HG03196 (cell line): Measurements from ENCODE around the gene HCN3.
"Not testable (repeated sequence)": the region's sequence is repeated elsewhere in the genome, so short reads cannot be mapped to it uniquely, and the experiment has no call there.

Experiments
- ATAC-seq: cut with Tn5 transposase; IDR thresholded peaks from one replicate; pipeline ENCODE4 v1.9.1; 2021; ENCODE audit not compliant: unreplicated experiment

Gene HCN3

DNA sequence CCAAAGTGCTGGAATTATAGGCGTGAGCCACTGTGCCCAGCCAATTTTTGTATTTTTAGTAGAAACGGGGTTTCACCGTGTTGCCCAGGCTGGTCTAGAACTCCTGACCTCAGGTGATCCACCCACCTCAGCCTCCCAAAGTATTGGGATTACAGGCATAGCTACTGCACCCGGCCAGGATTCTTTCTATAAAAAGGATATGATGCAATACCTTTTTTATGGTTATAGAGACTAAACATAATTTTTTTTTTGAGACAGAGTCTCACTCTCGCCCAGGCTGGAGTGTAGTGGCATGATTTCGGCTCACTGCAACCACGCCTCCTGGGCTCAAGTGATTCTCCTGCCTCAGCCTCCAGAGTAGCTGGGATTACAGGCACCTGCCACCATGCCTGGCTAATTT lies 51.6 kb downstream of the HCN3 start:
- ATAC-seq, result not testable (repeated sequence)

DNA sequence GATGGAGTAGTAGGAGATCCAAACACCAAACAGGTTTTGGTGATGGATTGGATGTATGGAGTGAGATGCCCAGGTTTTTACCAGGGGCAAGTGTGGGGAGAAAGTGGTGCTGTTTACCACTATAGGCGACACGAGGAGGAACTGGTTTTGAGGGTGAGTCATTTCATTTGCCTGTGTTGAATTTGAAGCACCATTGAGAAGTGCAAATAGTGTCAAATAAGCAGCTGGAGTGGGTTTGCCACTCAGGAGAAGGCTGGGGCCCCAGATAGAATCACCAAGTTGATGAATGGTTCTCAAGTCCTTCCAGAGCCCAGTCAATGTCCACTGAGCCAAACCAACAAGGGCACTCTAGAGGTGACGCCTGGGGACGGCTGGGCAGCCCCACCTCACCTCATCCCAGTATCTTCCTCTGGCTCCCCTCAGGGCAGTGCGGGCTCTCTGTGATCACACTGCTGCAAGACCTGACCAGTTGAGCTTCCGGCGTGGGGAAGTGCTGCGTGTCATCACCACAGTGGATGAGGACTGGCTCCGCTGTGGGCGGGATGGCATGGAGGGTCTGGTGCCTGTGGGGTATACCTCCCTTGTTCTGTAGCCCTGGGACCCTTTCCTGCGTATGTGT lies 52.8 kb downstream of the HCN3 start:
- ATAC-seq, result no peak

DNA sequence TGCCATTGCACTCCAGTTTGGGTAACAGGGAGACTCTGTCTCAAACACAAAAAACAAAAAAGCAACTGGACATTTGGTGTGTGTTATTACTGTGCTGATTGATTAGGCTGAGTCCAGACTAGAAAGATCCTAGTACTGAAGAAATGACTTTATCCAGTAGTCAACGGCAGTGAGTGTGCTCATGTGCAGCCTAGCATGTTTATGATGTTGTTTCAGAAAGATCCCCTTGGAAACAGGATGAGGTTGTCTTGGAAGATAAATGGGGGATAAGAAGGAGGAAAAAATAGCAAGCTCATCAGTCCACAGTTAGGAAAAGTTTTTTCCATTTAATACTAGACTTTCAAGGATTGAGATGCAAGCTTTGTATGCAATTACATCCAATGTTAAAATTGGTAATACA lies 57.7 kb downstream of the HCN3 start:
- ATAC-seq, result no peak
